Endothelial cell of umbilical vein (primary cell): ENCODE results near the gene RBM25. TPM values are rescaled to one million over a fixed set of nuclear protein-coding genes. Genes with fewer than 3 reads are reported as not detected.

ENCODE experiments used
- BruUV-seq: library from RNA; stranded (reverse); fragments of 400-500 nt; replicated peaks from 2 replicates; lab custom pipeline; 2021; lab: Mats Ljungman, UMichigan
- CTCF ChIA-PET: fragments of 300-600, 350-600 bp; sonication (Branson Sonifier 250); formaldehyde crosslinking; loops from one replicate; lab custom pipeline; 2021; ENCODE audit warnings: antibody characterized with exemption, inconsistent platforms; lab: Charles Lee
- POLR2A ChIA-PET: fragments of 300-600, 350-600 bp; sonication (Branson Sonifier 250); formaldehyde crosslinking; loops from one replicate; lab custom pipeline; 2021; ENCODE audit warnings: antibody characterized with exemption, inconsistent platforms; lab: Charles Lee
- DNase-seq: peaks from one replicate; pipeline ENCODE4 v3.0.0-alpha.2; 2011; ENCODE audit warnings: low read depth, low spot score
- FAIRE-seq: peaks from 2 replicates; lab custom pipeline; 2011; peaks lifted over from hg19 to GRCh38; lab: Jason Lieb, UNC
- H2AFZ ChIP-seq: 2 replicates; pipeline ENCODE4 v1.6.0; 2012; ENCODE audit warnings: low read depth, low read length, control low read depth, inconsistent platforms
- H3K27ac ChIP-seq: 2 replicates; pipeline ENCODE4 v1.5.1; 2011; ENCODE audit warnings: low read depth, mild to moderate bottlenecking, control low read depth, low read length, moderate library complexity; ENCODE audit not compliant: insufficient read depth
- H3K27me3 ChIP-seq, 2 experiments: 2 replicates each; pipeline versions ENCODE4 v1.6.0 to v1.6.1; 2011; ENCODE audit warnings: low read length in 2 of 2, mixed read lengths in 1 of 2; ENCODE audit not compliant: control insufficient read depth in 2 of 2, insufficient read depth in 2 of 2
- H3K36me3 ChIP-seq, 2 experiments: 2 replicates in 1 of 2; 3 replicates in 1 of 2; pipeline ENCODE4 v1.5.1; 2011; ENCODE audit warnings: low read length in 2 of 2, mild to moderate bottlenecking in 1 of 2, moderate library complexity in 1 of 2; ENCODE audit not compliant: control insufficient read depth in 2 of 2, insufficient read depth in 2 of 2; ENCODE audit errors: extremely low read depth in 1 of 2
- H3K4me1 ChIP-seq: 3 replicates; pipeline ENCODE4 v1.5.1; 2011; ENCODE audit warnings: mild to moderate bottlenecking, low read length; ENCODE audit not compliant: control insufficient read depth, insufficient read depth; ENCODE audit errors: extremely low read depth
- H3K4me2 ChIP-seq: 2 replicates; pipeline ENCODE4 v1.6.1; 2011; ENCODE audit warnings: low read length, control low read depth, mixed read lengths; ENCODE audit not compliant: insufficient read depth
- H3K4me3 ChIP-seq, 3 experiments: fragments of 200-600 bp in 1 of 3; sonication (generic), shearing (Covaris generic) in 1 of 3; replicated peaks in 1 of 3; 2 replicates each; pipeline ENCODE4 v1.5.1; 2011 to 2016; ENCODE audit warnings: control low read depth in 3 of 3, low read length in 3 of 3, mild to moderate bottlenecking in 2 of 3, inconsistent platforms in 1 of 3, low read depth in 1 of 3, moderate library complexity in 1 of 3; ENCODE audit not compliant: insufficient read depth in 1 of 3
- H3K79me2 ChIP-seq: 2 replicates; pipeline ENCODE4 v1.6.0; 2012; ENCODE audit warnings: low read length, inconsistent platforms; ENCODE audit not compliant: control insufficient read depth, insufficient read depth
- H3K9ac ChIP-seq: replicated peaks from 2 replicates; pipeline ENCODE3; 2011; ENCODE audit warnings: low read length, control low read depth; ENCODE audit not compliant: insufficient read depth; ENCODE audit errors: extremely low read depth
- H3K9me1 ChIP-seq: replicated peaks from 3 replicates; pipeline ENCODE4 v1.6.0; 2011; ENCODE audit warnings: mild to moderate bottlenecking, low read length; ENCODE audit not compliant: control insufficient read depth, insufficient read depth; ENCODE audit errors: extremely low read depth
- H3K9me3 ChIP-seq: replicated peaks from 2 replicates; pipeline ENCODE4 v1.5.1; 2012; ENCODE audit warnings: low read length, inconsistent platforms; ENCODE audit not compliant: control insufficient read depth, insufficient read depth
- H4K20me1 ChIP-seq: replicated peaks from 2 replicates; pipeline ENCODE3; 2011; ENCODE audit warnings: mild to moderate bottlenecking, low read length; ENCODE audit not compliant: control insufficient read depth, insufficient read depth; ENCODE audit errors: extremely low read depth
- EZH2 ChIP-seq: IDR thresholded peaks from 2 replicates; pipeline ENCODE4 v1.6.1; 2012; ENCODE audit warnings: borderline replicate concordance, low read depth, mild to moderate bottlenecking, moderate library complexity, low read length, inconsistent platforms; ENCODE audit not compliant: severe bottlenecking
- dilution Hi-C: fragments of 300-500 bp; cut with MboI; formaldehyde crosslinking; loops from one replicate; pipeline ENCODE4 v1.15.0; 2019; ENCODE audit warnings: low sequenced_read_pairs; ENCODE audit not compliant: extremely low pct_ligation_motif_present
- intact Hi-C: fragments of 100-400 bp; cut with micrococcal nuclease; formaldehyde crosslinking; loops from one replicate; pipeline ENCODE4 v1.10.0; 2022
- polyA plus RNA-seq, 4 experiments: library from polyadenylated mRNA; depleted of rRNA in 3 of 4; stranded (reverse) in 3 of 4; unstranded in 1 of 4; fragments of >200 nt; gene quantifications; 2 replicates each; pipeline versions ENCODE4 v1.2.1 to v1.2.3, GENCODE V29; 2011 to 2012; ENCODE audit warnings: missing spikeins in 1 of 4
- small RNA-seq: library from RNA; depleted of rRNA; stranded (forward); fragments of <200 nt; gene quantifications from one replicate; pipeline ENCODE3, GENCODE V24; 2012; ENCODE audit warnings: low replicate concordance, low read depth; ENCODE audit not compliant: insufficient read depth, insufficient read length
- total RNA-seq: library from RNA; stranded (reverse); gene quantifications from 2 replicates; pipeline ENCODE4 v1.2.3, GENCODE V29; 2021
- TF ChIP-seq, protein P1 (sequence below), 2 donors: IDR thresholded peaks; 1 replicate in 1 of 2; 2 replicates in 1 of 2; pipeline ENCODE4 v1.5.1; 2011; ENCODE audit warnings: low read length in 2 of 2, mild to moderate bottlenecking in 2 of 2, moderate library complexity in 2 of 2, control low read depth in 1 of 2, inconsistent platforms in 1 of 2, low read depth in 1 of 2; ENCODE audit not compliant: insufficient read depth in 1 of 2; ENCODE audit errors: extremely low read depth in 1 of 2

RBM25 gene
- total and polyA plus RNA-seq, 2 donors (not counting 3 experiments of a cell fraction or from before 2014, with no cell fraction given): 20.6 to 86.1 TPM

DNA sequence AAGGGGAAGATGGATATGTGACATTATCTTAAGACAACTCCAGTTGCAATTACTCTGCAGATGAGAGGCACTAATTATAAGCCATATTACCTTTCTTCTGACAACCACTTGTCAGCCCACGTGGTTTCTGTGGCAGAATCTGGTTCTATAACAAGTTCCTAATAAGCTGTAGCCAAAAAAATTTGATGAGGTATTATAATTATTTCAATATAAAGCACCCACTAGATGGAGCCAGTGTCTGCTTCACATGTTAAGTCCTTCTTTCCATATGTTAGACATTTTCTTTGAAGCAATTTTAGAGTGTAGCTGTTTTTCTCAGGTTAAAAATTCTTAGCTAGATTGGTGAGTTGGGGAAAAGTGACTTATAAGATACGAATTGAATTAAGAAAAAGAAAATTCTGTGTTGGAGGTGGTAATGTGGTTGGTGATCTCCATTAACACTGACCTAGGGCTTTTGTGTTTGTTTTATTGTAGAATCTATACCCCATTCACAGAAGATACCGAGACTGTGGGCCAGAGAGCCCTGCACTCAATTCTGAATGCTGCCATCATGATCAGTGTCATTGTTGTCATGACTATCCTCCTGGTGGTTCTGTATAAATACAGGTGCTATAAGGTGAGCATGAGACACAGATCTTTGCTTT lies 114.9 kb downstream of the RBM25 start:
- peak; percentile 31 for FAIRE-seq

More for the DNA sequence above, 114.9 kb downstream of the RBM25 start:
- POLR2A ChIA-PET: interaction anchor here (0.6 kb wide), 1 partner anchor 113 kb away, joined by 6 read pairs; no protein-coding TSS in a partner anchor
- Histone ChIP-seq H2AFZ (no peak overlapping the region), H3K27ac (no peak overlapping the region), H3K4me1 (no peaks in the 10 kb centered on the region), H3K9me1 (no peaks in the 10 kb centered on the region), H3K36me3 (peaks cover 14 to 21% of the 10 kb centered on the region in 2 experiments), H3K27me3 (no peaks in the 10 kb centered on the region), H3K79me2 (no peaks in the 10 kb centered on the region), H3K4me3 (no peak overlapping the region), H3K4me2 (no peak overlapping the region), H3K9me3 (no peaks in the 10 kb centered on the region), H3K9ac (no peak overlapping the region), H4K20me1 (no peaks in the 10 kb centered on the region)
- no TSS peak for BruUV-seq
- intact Hi-C loops (loop anchor here (1.0 kb wide), 4 partner anchors 97 to 460 kb away; no protein-coding TSS in a partner anchor), dilution Hi-C loops (no loop called here)
- no peak for TF ChIP-seq EZH2
- TF ChIP-seq, protein P1, sequence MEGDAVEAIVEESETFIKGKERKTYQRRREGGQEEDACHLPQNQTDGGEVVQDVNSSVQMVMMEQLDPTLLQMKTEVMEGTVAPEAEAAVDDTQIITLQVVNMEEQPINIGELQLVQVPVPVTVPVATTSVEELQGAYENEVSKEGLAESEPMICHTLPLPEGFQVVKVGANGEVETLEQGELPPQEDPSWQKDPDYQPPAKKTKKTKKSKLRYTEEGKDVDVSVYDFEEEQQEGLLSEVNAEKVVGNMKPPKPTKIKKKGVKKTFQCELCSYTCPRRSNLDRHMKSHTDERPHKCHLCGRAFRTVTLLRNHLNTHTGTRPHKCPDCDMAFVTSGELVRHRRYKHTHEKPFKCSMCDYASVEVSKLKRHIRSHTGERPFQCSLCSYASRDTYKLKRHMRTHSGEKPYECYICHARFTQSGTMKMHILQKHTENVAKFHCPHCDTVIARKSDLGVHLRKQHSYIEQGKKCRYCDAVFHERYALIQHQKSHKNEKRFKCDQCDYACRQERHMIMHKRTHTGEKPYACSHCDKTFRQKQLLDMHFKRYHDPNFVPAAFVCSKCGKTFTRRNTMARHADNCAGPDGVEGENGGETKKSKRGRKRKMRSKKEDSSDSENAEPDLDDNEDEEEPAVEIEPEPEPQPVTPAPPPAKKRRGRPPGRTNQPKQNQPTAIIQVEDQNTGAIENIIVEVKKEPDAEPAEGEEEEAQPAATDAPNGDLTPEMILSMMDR (IDR thresholded peaks at IDR 0.05; ENCODE audit: extremely low read depth in 1 of 2, insufficient read depth in 1 of 2, low read depth in 1 of 2, low read length in 2 of 2): peak; percentile 21 to 25
- peak; percentile 73 for DNase-seq
- CTCF ChIA-PET: interaction anchor here (0.6 to 2.5 kb wide), 48 partner anchors 9 to 461 kb away, joined by 3 to 96 read pairs (median 6); partner anchors contain the start of genes ACOT2 and RIOX1

Small RNA genes within 50 kb of the gene (small RNA-seq; reads per million reads assigned to genes)
- not detected for gene RN7SL586P

Other genes starting within 250 kb of the RBM25 start
- gene DPF3, start 164.4 kb upstream of the RBM25 start, total RNA-seq: 3.5 and 8.1 TPM in 2 replicates
- gene DPF3, start 164.4 kb upstream of the RBM25 start, polyA plus RNA-seq: 1.5 and 2.4 TPM in 2 replicates
- gene DCAF4, start 132.1 kb upstream of the RBM25 start, total RNA-seq: 8.6 and 14.5 TPM in 2 replicates
- gene DCAF4, start 132.1 kb upstream of the RBM25 start, polyA plus RNA-seq: 9.8 and 15.8 TPM in 2 replicates
- gene ZFYVE1, start 31.4 kb upstream of the RBM25 start, total RNA-seq: 29.2 and 30.7 TPM in 2 replicates
- gene ZFYVE1, start 31.4 kb upstream of the RBM25 start, polyA plus RNA-seq: 26.9 and 27.3 TPM in 2 replicates
- 36.8 and 40.2 TPM in 2 replicates for gene PSEN1, start 78.0 kb downstream of the RBM25 start, total RNA-seq
- gene PSEN1, start 78.0 kb downstream of the RBM25 start, polyA plus RNA-seq: 10.6 and 16.5 TPM in 2 replicates
- 3.1 and 6.4 TPM in 2 replicates for gene PAPLN, start 179.0 kb downstream of the RBM25 start, total RNA-seq
- 5.5 and 6.0 TPM in 2 replicates for gene PAPLN, start 179.0 kb downstream of the RBM25 start, polyA plus RNA-seq